ENCODE measurements around the gene ARHGEF4. TPM values are rescaled to one million over a fixed set of nuclear protein-coding genes. Genes with fewer than 3 reads are reported as not detected.

The ARHGEF4 gene
- total RNA-seq, 1 experiment from 2014 or later: 26.6 TPM

GRCh38 chr2:130825231-130825965, 11.3 kb upstream of the ARHGEF4 start:
- Histone ChIP-seq H3K4me2 (ENCODE audit: low read length) (no peak overlapping the region), H3K79me2 (ENCODE audit: insufficient read depth, low read length) (no peaks in the 10 kb centered on the region), H3K36me3 (ENCODE audit: control insufficient read depth in 1 of 2, insufficient read depth in 2 of 2, low read length in 2 of 2) (no peaks in the 10 kb centered on the region), H3K9me3 (ENCODE audit: control insufficient read depth in 1 of 2, insufficient read depth in 1 of 2, low read depth in 1 of 2, low read length in 2 of 2) (no peaks in the 10 kb centered on the region), H3K9ac (ENCODE audit: low read length) (no peak overlapping the region), H3K4me1 (ENCODE audit: control insufficient read depth in 1 of 2, insufficient read depth in 2 of 2, low read length in 2 of 2) (peaks cover 0 to 42% of the 10 kb centered on the region in 2 experiments; a peak in 2 of 4 replicates), H3K9me2 (ENCODE audit: insufficient read depth) (no peaks in the 10 kb centered on the region), H3K27ac (ENCODE audit: low read depth, low read length) (no peak overlapping the region), H4K20me1 (ENCODE audit: insufficient read depth) (no peaks in the 10 kb centered on the region), H2AFZ (ENCODE audit: low read depth, low read length, poor library complexity, severe bottlenecking) (no peak overlapping the region), H3K27me3 (ENCODE audit: insufficient read depth, low read length) (no peaks in the 10 kb centered on the region), H3K4me3 (replicated peaks in 1 of 2; ENCODE audit: low read depth in 1 of 2, low read length in 2 of 2) (no peak overlapping the region)
- POLR2A ChIA-PET: no interaction called here
- CTCF ChIA-PET: no interaction called here
- RAD21 ChIA-PET (ENCODE audit: low non-redundant PET in 1 of 2, low total read pairs in 2 of 2, uncharacterized antibody in 2 of 2, unreplicated experiment in 2 of 2): no interaction called here
- BruUV-seq (replicated peaks): no TSS peak
- intact Hi-C loops (cut with micrococcal nuclease): no loop called here
- ATAC-seq: no peak
- no peak for DNase-seq (ENCODE audit: low read depth, low spot score)
- TF ChIP-seq EZH2phosphoT487 (IDR thresholded peaks at IDR 0.05; ENCODE audit: borderline replicate concordance) (no peak), POLR2AphosphoS5 (IDR thresholded peaks at IDR 0.05; ENCODE audit: low read depth, low read length) (no peak), POLR2A (IDR thresholded peaks at IDR 0.05; ENCODE audit: borderline replicate concordance, extremely low read depth, insufficient read depth, insufficient read length) (no peak), ZNF274 (IDR thresholded peaks at IDR 0.05; ENCODE audit: low read depth, low read length) (no peak), ZFX (IDR thresholded peaks at IDR 0.05) (no peak), SIN3A (IDR thresholded peaks at IDR 0.05; ENCODE audit: low read depth) (no peak), FOSL1 (IDR thresholded peaks at IDR 0.05; ENCODE audit: low read depth) (no peak), TCF7L2 (IDR thresholded peaks at IDR 0.05; ENCODE audit: borderline replicate concordance, extremely low read depth, insufficient read depth, insufficient read length) (no peak), ATF3 (IDR thresholded peaks at IDR 0.05) (no peak), CTCF (IDR thresholded peaks at IDR 0.05 in 2 of 3, conservative IDR thresholded peaks at IDR 0.05 in 1 of 3; ENCODE audit: borderline replicate concordance in 1 of 3, insufficient read depth in 1 of 3, low read depth in 2 of 3, low read length in 2 of 3) (no peak), REST (IDR thresholded peaks at IDR 0.05; ENCODE audit: low read depth) (no peak)

All from HCT116 (cell line).